Epithelial cell of esophagus (primary cell): ENCODE data around the gene PCDHGA12.

Experiments used
- DNase-seq: peaks from one replicate; pipeline ENCODE4 v3.0.0; 2010; ENCODE audit warnings: low read depth
- H3K4me3 ChIP-seq: 2 replicates; pipeline ENCODE4 v1.5.1; 2011; ENCODE audit warnings: mild to moderate bottlenecking, low read length, control low read depth
- CTCF ChIP-seq: IDR thresholded peaks from 2 replicates; pipeline ENCODE4 v1.5.1; 2011; ENCODE audit warnings: low read depth, mild to moderate bottlenecking, low read length, control low read depth, inconsistent platforms; ENCODE audit not compliant: insufficient read depth; ENCODE audit errors: missing control alignments

The PCDHGA12 gene

GRCh38 chr5:141477044-141477575 is 46.8 kb downstream of the PCDHGA12 start:
- H3K4me3 ChIP-seq = peak overlapping the region; percentile 92
- no peak for TF ChIP-seq CTCF
- DNase-seq = no peak

GRCh38 chr5:141477815-141478214 is 47.5 kb downstream of the PCDHGA12 start:
- no peak for TF ChIP-seq CTCF
- no peak for DNase-seq
- peak overlapping the region; percentile 21 for H3K4me3 ChIP-seq

GRCh38 chr5:141478321-141478945 is 48.1 kb downstream of the PCDHGA12 start:
- peak; percentile 65 for TF ChIP-seq CTCF
- peak; percentile 76 for DNase-seq
- peak overlapping the region; percentile 21 for H3K4me3 ChIP-seq

- DNase-seq = no peak
- H3K4me3 ChIP-seq = no peak overlapping the region
- TF ChIP-seq CTCF = no peak
These were observed 49.5 kb downstream of the PCDHGA12 start for GRCh38 chr5:141479776-141480175.
